HepG2 (cell line): ENCODE measurements around the gene CISH. TPM values are rescaled to one million over a fixed set of nuclear protein-coding genes. Genes with fewer than 3 reads are reported as not detected.
A peak's percentile ranks its signal among the peaks of the same experiment; 100 is the strongest.

ENCODE experiments used
- SSRP1 ChIP-seq: IDR thresholded peaks from 2 replicates; pipeline ENCODE4 v1.6.1; 2016; ENCODE audit warnings: control low read depth
- polyA plus RNA-seq, 8 experiments: library from polyadenylated mRNA; depleted of rRNA in 3 of 8; stranded (reverse) in 7 of 8; unstranded in 1 of 8; fragments of >200 nt; fragmentation: Illumina TruSeq in 4 of 8; extraction: Trizol in 4 of 8; gene quantifications; 2 replicates each; pipeline versions ENCODE4 v1.2.1 to v1.2.3, GENCODE V29; 2011 to 2016; ENCODE audit warnings: low read depth in 4 of 8, missing spikeins in 1 of 8, mixed read lengths in 1 of 8; ENCODE audit not compliant: insufficient read depth in 1 of 8
- total RNA-seq, 5 experiments: library from RNA; depleted of rRNA; stranded (reverse); fragments of >200 nt; fragmentation: Illumina TruSeq; extraction: Trizol; gene quantifications; 2 replicates each; pipeline ENCODE4 v1.2.3, GENCODE V29; 2016; ENCODE audit warnings: low read depth in 1 of 5
- TF ChIP-seq, protein P1 (sequence below): sonication (generic); formaldehyde crosslinking; IDR thresholded peaks from 2 replicates; pipeline ENCODE4 v1.5.0; 2020; ENCODE audit warnings: mild to moderate bottlenecking, missing genetic modification reagents, borderline replicate concordance
- TF ChIP-seq, protein P2 (sequence below): sonication (generic); formaldehyde crosslinking; IDR thresholded peaks from 2 replicates; pipeline ENCODE4 v1.4.0; 2020; ENCODE audit warnings: missing genetic modification reagents, borderline replicate concordance

Gene CISH
- total and polyA plus RNA-seq, 2 of the 13 experiments (the other 11 are each of a cell fraction or from before 2014, with no cell fraction given) = 0.91 to 1.5 TPM

DNA sequence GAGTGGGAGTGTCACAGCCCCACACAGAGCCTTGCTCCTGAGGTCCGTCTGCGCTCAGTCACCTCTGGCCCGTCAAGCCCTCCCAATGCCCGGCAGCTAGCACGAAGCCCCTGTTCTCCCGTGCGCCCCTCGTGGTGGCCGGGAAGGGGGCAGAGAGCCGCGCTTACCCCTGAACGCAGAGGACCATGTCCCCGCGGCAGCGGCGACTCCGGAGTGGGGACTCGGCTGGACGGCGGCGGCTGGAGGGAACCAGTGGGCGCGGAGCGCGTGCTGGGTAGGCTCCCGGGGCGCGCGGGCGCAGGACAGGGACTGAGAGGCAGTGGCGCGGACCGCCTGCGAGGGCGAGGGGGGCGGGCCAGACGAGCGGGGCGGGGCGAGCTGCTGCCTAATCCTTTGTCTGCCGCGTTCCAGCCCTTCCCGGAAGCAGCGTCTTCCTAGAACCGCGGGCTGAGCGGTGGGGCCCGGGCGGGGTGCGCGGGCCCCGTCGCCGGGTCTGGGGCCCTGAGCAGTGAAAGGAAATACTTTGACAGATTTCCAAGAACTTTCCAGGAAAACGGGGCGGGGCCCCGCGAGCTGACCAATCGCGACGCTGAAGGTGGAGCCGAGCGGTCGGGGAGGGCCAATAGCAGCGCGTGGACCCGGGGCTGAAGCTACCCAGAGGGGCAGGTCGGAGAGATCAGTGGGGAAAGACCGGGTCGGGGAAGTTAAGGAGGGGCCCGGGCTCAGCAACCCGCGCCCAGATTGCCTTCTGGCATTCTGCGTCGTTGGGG lies at the start of gene CISH (continued):
- TF ChIP-seq, protein P1, sequence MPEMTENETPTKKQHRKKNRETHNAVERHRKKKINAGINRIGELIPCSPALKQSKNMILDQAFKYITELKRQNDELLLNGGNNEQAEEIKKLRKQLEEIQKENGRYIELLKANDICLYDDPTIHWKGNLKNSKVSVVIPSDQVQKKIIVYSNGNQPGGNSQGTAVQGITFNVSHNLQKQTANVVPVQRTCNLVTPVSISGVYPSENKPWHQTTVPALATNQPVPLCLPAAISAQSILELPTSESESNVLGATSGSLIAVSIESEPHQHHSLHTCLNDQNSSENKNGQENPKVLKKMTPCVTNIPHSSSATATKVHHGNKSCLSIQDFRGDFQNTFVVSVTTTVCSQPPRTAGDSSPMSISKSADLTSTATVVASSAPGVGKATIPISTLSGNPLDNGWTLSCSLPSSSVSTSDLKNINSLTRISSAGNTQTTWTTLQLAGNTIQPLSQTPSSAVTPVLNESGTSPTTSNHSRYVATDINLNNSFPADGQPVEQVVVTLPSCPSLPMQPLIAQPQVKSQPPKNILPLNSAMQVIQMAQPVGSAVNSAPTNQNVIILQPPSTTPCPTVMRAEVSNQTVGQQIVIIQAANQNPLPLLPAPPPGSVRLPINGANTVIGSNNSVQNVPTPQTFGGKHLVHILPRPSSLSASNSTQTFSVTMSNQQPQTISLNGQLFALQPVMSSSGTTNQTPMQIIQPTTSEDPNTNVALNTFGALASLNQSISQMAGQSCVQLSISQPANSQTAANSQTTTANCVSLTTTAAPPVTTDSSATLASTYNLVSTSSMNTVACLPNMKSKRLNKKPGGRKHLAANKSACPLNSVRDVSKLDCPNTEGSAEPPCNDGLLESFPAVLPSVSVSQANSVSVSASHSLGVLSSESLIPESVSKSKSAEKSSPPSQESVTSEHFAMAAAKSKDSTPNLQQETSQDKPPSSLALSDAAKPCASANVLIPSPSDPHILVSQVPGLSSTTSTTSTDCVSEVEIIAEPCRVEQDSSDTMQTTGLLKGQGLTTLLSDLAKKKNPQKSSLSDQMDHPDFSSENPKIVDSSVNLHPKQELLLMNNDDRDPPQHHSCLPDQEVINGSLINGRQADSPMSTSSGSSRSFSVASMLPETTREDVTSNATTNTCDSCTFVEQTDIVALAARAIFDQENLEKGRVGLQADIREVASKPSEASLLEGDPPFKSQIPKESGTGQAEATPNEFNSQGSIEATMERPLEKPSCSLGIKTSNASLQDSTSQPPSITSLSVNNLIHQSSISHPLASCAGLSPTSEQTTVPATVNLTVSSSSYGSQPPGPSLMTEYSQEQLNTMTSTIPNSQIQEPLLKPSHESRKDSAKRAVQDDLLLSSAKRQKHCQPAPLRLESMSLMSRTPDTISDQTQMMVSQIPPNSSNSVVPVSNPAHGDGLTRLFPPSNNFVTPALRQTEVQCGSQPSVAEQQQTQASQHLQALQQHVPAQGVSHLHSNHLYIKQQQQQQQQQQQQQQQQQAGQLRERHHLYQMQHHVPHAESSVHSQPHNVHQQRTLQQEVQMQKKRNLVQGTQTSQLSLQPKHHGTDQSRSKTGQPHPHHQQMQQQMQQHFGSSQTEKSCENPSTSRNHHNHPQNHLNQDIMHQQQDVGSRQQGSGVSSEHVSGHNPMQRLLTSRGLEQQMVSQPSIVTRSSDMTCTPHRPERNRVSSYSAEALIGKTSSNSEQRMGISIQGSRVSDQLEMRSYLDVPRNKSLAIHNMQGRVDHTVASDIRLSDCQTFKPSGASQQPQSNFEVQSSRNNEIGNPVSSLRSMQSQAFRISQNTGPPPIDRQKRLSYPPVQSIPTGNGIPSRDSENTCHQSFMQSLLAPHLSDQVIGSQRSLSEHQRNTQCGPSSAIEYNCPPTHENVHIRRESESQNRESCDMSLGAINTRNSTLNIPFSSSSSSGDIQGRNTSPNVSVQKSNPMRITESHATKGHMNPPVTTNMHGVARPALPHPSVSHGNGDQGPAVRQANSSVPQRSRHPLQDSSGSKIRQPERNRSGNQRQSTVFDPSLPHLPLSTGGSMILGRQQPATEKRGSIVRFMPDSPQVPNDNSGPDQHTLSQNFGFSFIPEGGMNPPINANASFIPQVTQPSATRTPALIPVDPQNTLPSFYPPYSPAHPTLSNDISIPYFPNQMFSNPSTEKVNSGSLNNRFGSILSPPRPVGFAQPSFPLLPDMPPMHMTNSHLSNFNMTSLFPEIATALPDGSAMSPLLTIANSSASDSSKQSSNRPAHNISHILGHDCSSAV (CRISPR knock-in tag) = 0 out of 2 replicates have a peak, but pooled peaks have one; percentile 68
- no peak for TF ChIP-seq SSRP1 (CRISPR knock-in tag)
- TF ChIP-seq, protein P2, sequence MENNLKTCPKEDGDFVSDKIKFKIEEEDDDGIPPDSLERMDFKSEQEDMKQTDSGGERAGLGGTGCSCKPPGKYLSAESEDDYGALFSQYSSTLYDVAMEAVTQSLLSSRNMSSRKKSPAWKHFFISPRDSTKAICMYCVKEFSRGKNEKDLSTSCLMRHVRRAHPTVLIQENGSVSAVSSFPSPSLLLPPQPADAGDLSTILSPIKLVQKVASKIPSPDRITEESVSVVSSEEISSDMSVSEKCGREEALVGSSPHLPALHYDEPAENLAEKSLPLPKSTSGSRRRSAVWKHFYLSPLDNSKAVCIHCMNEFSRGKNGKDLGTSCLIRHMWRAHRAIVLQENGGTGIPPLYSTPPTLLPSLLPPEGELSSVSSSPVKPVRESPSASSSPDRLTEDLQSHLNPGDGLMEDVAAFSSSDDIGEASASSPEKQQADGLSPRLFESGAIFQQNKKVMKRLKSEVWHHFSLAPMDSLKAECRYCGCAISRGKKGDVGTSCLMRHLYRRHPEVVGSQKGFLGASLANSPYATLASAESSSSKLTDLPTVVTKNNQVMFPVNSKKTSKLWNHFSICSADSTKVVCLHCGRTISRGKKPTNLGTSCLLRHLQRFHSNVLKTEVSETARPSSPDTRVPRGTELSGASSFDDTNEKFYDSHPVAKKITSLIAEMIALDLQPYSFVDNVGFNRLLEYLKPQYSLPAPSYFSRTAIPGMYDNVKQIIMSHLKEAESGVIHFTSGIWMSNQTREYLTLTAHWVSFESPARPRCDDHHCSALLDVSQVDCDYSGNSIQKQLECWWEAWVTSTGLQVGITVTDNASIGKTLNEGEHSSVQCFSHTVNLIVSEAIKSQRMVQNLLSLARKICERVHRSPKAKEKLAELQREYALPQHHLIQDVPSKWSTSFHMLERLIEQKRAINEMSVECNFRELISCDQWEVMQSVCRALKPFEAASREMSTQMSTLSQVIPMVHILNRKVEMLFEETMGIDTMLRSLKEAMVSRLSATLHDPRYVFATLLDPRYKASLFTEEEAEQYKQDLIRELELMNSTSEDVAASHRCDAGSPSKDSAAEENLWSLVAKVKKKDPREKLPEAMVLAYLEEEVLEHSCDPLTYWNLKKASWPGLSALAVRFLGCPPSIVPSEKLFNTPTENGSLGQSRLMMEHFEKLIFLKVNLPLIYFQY (CRISPR knock-in tag) = peak; percentile 76; the same call in 1 of the 2 replicates
